DND-41 (cell line): ENCODE results near the gene HYKK.
A peak's percentile ranks its signal among the peaks of the same experiment; 100 is the strongest.

Experiments used
- ATAC-seq: fragments of 200-7000 bp; cut with Tn5 transposase; 3 replicates; pipeline ENCODE4 v1.9.1; 2021; ENCODE audit warnings: low read depth; ENCODE audit not compliant: insufficient read depth
- DNase-seq: peaks from one replicate; pipeline ENCODE4 v3.0.0-alpha.2; 2020
- H2AFZ ChIP-seq: 2 replicates; pipeline ENCODE4 v1.6.0; 2012; ENCODE audit warnings: low read depth, low read length
- H3K27ac ChIP-seq: 2 replicates; pipeline ENCODE4 v1.5.1; 2012; ENCODE audit warnings: low read length, inconsistent platforms
- H3K27me3 ChIP-seq: fragments of 200-600 bp; sonication (generic); 2 replicates; pipeline ENCODE4 v1.6.0; 2012; ENCODE audit warnings: low read length, mild to moderate bottlenecking, inconsistent platforms; ENCODE audit not compliant: insufficient read depth, poor library complexity
- H3K36me3 ChIP-seq: 2 replicates; pipeline ENCODE4 v1.5.1; 2012; ENCODE audit warnings: low read length, inconsistent platforms; ENCODE audit not compliant: insufficient read depth
- H3K4me1 ChIP-seq: 2 replicates; pipeline ENCODE4 v1.5.1; 2012; ENCODE audit warnings: mild to moderate bottlenecking, low read length; ENCODE audit not compliant: insufficient read depth
- H3K4me2 ChIP-seq: 2 replicates; pipeline ENCODE4 v1.6.0; 2012; ENCODE audit warnings: mild to moderate bottlenecking, moderate library complexity, low read length, inconsistent platforms; ENCODE audit not compliant: insufficient read depth
- H3K4me3 ChIP-seq, 2 experiments: fragments of 200-600 bp in 1 of 2; shearing (Covaris generic) in 1 of 2; 2 replicates each; pipeline ENCODE4 v1.5.1; 2012 to 2016; ENCODE audit warnings: inconsistent platforms in 2 of 2, low read length in 2 of 2, mild to moderate bottlenecking in 2 of 2, low read depth in 1 of 2, moderate library complexity in 1 of 2
- H3K79me2 ChIP-seq: 2 replicates; pipeline ENCODE4 v1.6.0; 2012; ENCODE audit warnings: low read length, inconsistent platforms; ENCODE audit not compliant: insufficient read depth
- H3K9ac ChIP-seq: 2 replicates; pipeline ENCODE4 v1.6.0; 2012; ENCODE audit warnings: low read depth, mild to moderate bottlenecking, inconsistent platforms, low read length, moderate library complexity
- H3K9me3 ChIP-seq: 2 replicates; pipeline ENCODE4 v1.5.1; 2012; ENCODE audit warnings: low read length, moderate library complexity, mild to moderate bottlenecking, inconsistent platforms; ENCODE audit not compliant: insufficient read depth, severe bottlenecking
- H4K20me1 ChIP-seq: 2 replicates; pipeline ENCODE4 v1.6.0; 2012; ENCODE audit warnings: low read length; ENCODE audit not compliant: insufficient read depth
- CTCF ChIP-seq: IDR thresholded peaks from 2 replicates; pipeline ENCODE4 v1.5.1; 2012; ENCODE audit warnings: borderline replicate concordance, low read length, moderate library complexity, mild to moderate bottlenecking; ENCODE audit not compliant: poor library complexity, severe bottlenecking; ENCODE audit errors: extremely low read depth
- EZH2 ChIP-seq: IDR thresholded peaks from 3 replicates; pipeline ENCODE4 v1.6.1; 2012; ENCODE audit warnings: borderline replicate concordance, low read depth, mild to moderate bottlenecking, moderate library complexity, low read length, inconsistent platforms; ENCODE audit not compliant: severe bottlenecking

The HYKK gene

GRCh38 chr15:78542647-78543046 is 35.3 kb downstream of the HYKK start:
- Histone ChIP-seq H3K27me3 (no peaks in the 10 kb centered on the region), H4K20me1 (peaks cover 12% of the 10 kb centered on the region; the same call in 1 of the 2 replicates), H3K79me2 (peaks cover 41% of the 10 kb centered on the region), H3K9ac (peak overlapping the region; percentile 98; the same call in 1 of the 2 replicates), H3K4me1 (peaks cover 33% of the 10 kb centered on the region), H3K4me3 (no peak overlapping the region), H3K27ac (no peak overlapping the region), H3K9me3 (no peaks in the 10 kb centered on the region), H3K36me3 (peaks cover 56% of the 10 kb centered on the region), H3K4me2 (peak overlapping the region; percentile 79; the same call in 1 of the 2 replicates), H2AFZ (no peak overlapping the region)
- no peak for DNase-seq
- no peak for TF ChIP-seq EZH2
- ATAC-seq, result no peak

GRCh38 chr15:78550194-78550593 is 42.8 kb downstream of the HYKK start:
- Histone ChIP-seq H3K27me3 (no peaks in the 10 kb centered on the region), H2AFZ (no peak overlapping the region), H4K20me1 (peaks cover 6% of the 10 kb centered on the region; the same call in 1 of the 2 replicates), H3K4me2 (no peak overlapping the region), H3K4me3 (no peak overlapping the region), H3K9me3 (no peaks in the 10 kb centered on the region), H3K27ac (no peak overlapping the region), H3K36me3 (peaks cover 55% of the 10 kb centered on the region), H3K79me2 (no peaks in the 10 kb centered on the region), H3K9ac (no peak overlapping the region), H3K4me1 (no peaks in the 10 kb centered on the region)
- TF ChIP-seq EZH2, result no peak
- TF ChIP-seq CTCF, result no peak
- ATAC-seq (no peak), DNase-seq (no peak)

GRCh38 chr15:78550815-78551214 is 43.4 kb downstream of the HYKK start:
- Histone ChIP-seq H3K27me3 (no peaks in the 10 kb centered on the region), H4K20me1 (0 out of 2 replicates have a peak, but pooled peaks cover 6% of the 10 kb centered on the region), H3K4me2 (no peak overlapping the region), H3K4me1 (no peaks in the 10 kb centered on the region), H3K79me2 (no peaks in the 10 kb centered on the region), H3K36me3 (peaks cover 48% of the 10 kb centered on the region), H3K27ac (no peak overlapping the region), H3K9me3 (no peaks in the 10 kb centered on the region), H3K4me3 (no peak overlapping the region), H3K9ac (no peak overlapping the region), H2AFZ (no peak overlapping the region)
- TF ChIP-seq CTCF (no peak), EZH2 (no peak)
- DNase-seq (no peak), ATAC-seq (no peak)

GRCh38 chr15:78551902-78552301 is 44.5 kb downstream of the HYKK start:
- H3K4me1 ChIP-seq, result no peaks in the 10 kb centered on the region
- DNase-seq (no peak), ATAC-seq (no peak)
- no peaks in the 10 kb centered on the region for H3K9me3 ChIP-seq
- H2AFZ ChIP-seq, result no peak overlapping the region
- no peak overlapping the region for H3K27ac ChIP-seq
- TF ChIP-seq EZH2, result no peak
- no peak for TF ChIP-seq CTCF
- no peak overlapping the region for H3K4me3 ChIP-seq
- H3K79me2 ChIP-seq, result no peaks in the 10 kb centered on the region
- H3K27me3 ChIP-seq, result no peaks in the 10 kb centered on the region
- H3K36me3 ChIP-seq, result peaks cover 39% of the 10 kb centered on the region
- H4K20me1 ChIP-seq, result 0 out of 2 replicates have a peak, but pooled peaks cover 6% of the 10 kb centered on the region
- H3K4me2 ChIP-seq, result no peak overlapping the region
- H3K9ac ChIP-seq, result no peak overlapping the region
